Measurements from ENCODE around the gene THOC5.

GRCh38 chr22:29598684-29599020 lies 45.1 kb upstream of the THOC5 start:
- no peak for TF ChIP-seq ESRRG (CRISPR knock-in tag; IDR thresholded peaks at IDR 0.05)
- TF ChIP-seq RARB (CRISPR knock-in tag; IDR thresholded peaks at IDR 0.05) = no peak
- TF ChIP-seq GLIS3 (CRISPR knock-in tag; IDR thresholded peaks at IDR 0.05) = no peak
- no peak for TF ChIP-seq ARNTL (CRISPR knock-in tag; IDR thresholded peaks at IDR 0.05; ENCODE audit: borderline replicate concordance, low read depth)
